Measurements from ENCODE around the gene MTUS2.

MTUS2 gene

GRCh38 chr13:29438769-29439168, 618.6 kb downstream of the MTUS2 start:
- ChIA-PET CTCF (no interaction called here), POLR2A (no interaction called here)
- no peak for DNase-seq (ENCODE audit: extremely low spot score)
- no peak for TF ChIP-seq NFRKB (IDR thresholded peaks at IDR 0.05)
- TF ChIP-seq LEF1 (IDR thresholded peaks at IDR 0.05; ENCODE audit: borderline replicate concordance): no peak
- TF ChIP-seq FOXM1 (IDR thresholded peaks at IDR 0.05; ENCODE audit: borderline replicate concordance): no peak
- no peak for TF ChIP-seq ZNF384 (IDR thresholded peaks at IDR 0.05)

- CTCF ChIA-PET: no interaction called here
- POLR2A ChIA-PET: no interaction called here
- DNase-seq (ENCODE audit: extremely low spot score): no peak
- TF ChIP-seq LEF1 (IDR thresholded peaks at IDR 0.05; ENCODE audit: borderline replicate concordance): no peak
- TF ChIP-seq BHLHE40 (IDR thresholded peaks at IDR 0.05; ENCODE audit: borderline replicate concordance): no peak
These were observed 619.7 kb downstream of the MTUS2 start for GRCh38 chr13:29439601-29440388.

- TF ChIP-seq FOXK2 (IDR thresholded peaks at IDR 0.05): no peak
- TF ChIP-seq PKNOX1 (IDR thresholded peaks at IDR 0.05): no peak
- TF ChIP-seq FOXA1 (IDR thresholded peaks at IDR 0.05): no peak
- TF ChIP-seq CTBP1 (IDR thresholded peaks at IDR 0.05; ENCODE audit: borderline replicate concordance): no peak
- TF ChIP-seq SP1 (IDR thresholded peaks at IDR 0.05): no peak
- no peak for TF ChIP-seq ELF4 (IDR thresholded peaks at IDR 0.05)
- TF ChIP-seq FOXM1 (IDR thresholded peaks at IDR 0.05; ENCODE audit: borderline replicate concordance): no peak
- no peak for TF ChIP-seq TARDBP (IDR thresholded peaks at IDR 0.05)
- TF ChIP-seq HDGF (IDR thresholded peaks at IDR 0.05; ENCODE audit: borderline replicate concordance): no peak
- TF ChIP-seq LEF1 (IDR thresholded peaks at IDR 0.05; ENCODE audit: borderline replicate concordance): no peak
- no peak for TF ChIP-seq ARNT (IDR thresholded peaks at IDR 0.05)
- no peak for TF ChIP-seq ZNF384 (IDR thresholded peaks at IDR 0.05)
- TF ChIP-seq NFRKB (IDR thresholded peaks at IDR 0.05): no peak
- no peak for DNase-seq (ENCODE audit: extremely low spot score)
- POLR2A ChIA-PET: no interaction called here
- CTCF ChIA-PET: no interaction called here
These were observed 621.2 kb downstream of the MTUS2 start for GRCh38 chr13:29441306-29441705.

GRCh38 chr13:29446016-29446415, 625.9 kb downstream of the MTUS2 start:
- ChIA-PET CTCF (no interaction called here), POLR2A (no interaction called here)
- no peak for DNase-seq (ENCODE audit: extremely low spot score)
- TF ChIP-seq PKNOX1 (IDR thresholded peaks at IDR 0.05) (no peak), NFRKB (IDR thresholded peaks at IDR 0.05) (no peak), TARDBP (IDR thresholded peaks at IDR 0.05) (no peak), BHLHE40 (IDR thresholded peaks at IDR 0.05; ENCODE audit: borderline replicate concordance) (no peak), LEF1 (IDR thresholded peaks at IDR 0.05; ENCODE audit: borderline replicate concordance) (no peak), HDGF (IDR thresholded peaks at IDR 0.05; ENCODE audit: borderline replicate concordance) (no peak), FOXM1 (IDR thresholded peaks at IDR 0.05; ENCODE audit: borderline replicate concordance) (no peak), FOXK2 (IDR thresholded peaks at IDR 0.05) (no peak), ELF4 (IDR thresholded peaks at IDR 0.05) (no peak)

- TF ChIP-seq HDGF (IDR thresholded peaks at IDR 0.05; ENCODE audit: borderline replicate concordance): no peak
- no peak for TF ChIP-seq FOXA1 (IDR thresholded peaks at IDR 0.05)
- no peak for TF ChIP-seq BHLHE40 (IDR thresholded peaks at IDR 0.05; ENCODE audit: borderline replicate concordance)
- no peak for TF ChIP-seq FOXM1 (IDR thresholded peaks at IDR 0.05; ENCODE audit: borderline replicate concordance)
- TF ChIP-seq ELF4 (IDR thresholded peaks at IDR 0.05): no peak
- no peak for TF ChIP-seq FOXK2 (IDR thresholded peaks at IDR 0.05)
- TF ChIP-seq ZNF384 (IDR thresholded peaks at IDR 0.05): no peak
- TF ChIP-seq NFRKB (IDR thresholded peaks at IDR 0.05): no peak
- no peak for TF ChIP-seq L3MBTL2 (conservative IDR thresholded peaks at IDR 0.05)
- no peak for TF ChIP-seq SP1 (IDR thresholded peaks at IDR 0.05)
- no peak for TF ChIP-seq LEF1 (IDR thresholded peaks at IDR 0.05; ENCODE audit: borderline replicate concordance)
- no peak for TF ChIP-seq ARNT (IDR thresholded peaks at IDR 0.05)
- no peak for TF ChIP-seq SUZ12 (IDR thresholded peaks at IDR 0.05)
- TF ChIP-seq TARDBP (IDR thresholded peaks at IDR 0.05): no peak
- TF ChIP-seq CTBP1 (IDR thresholded peaks at IDR 0.05; ENCODE audit: borderline replicate concordance): no peak
- TF ChIP-seq PKNOX1 (IDR thresholded peaks at IDR 0.05): no peak
- ChIA-PET CTCF (no interaction called here), POLR2A (no interaction called here)
- no peak for DNase-seq (ENCODE audit: extremely low spot score)
These were observed 628.0 kb downstream of the MTUS2 start for GRCh38 chr13:29448174-29448573.

- ChIA-PET POLR2A (no interaction called here), CTCF (no interaction called here)
- no peak for TF ChIP-seq LEF1 (IDR thresholded peaks at IDR 0.05; ENCODE audit: borderline replicate concordance)
- TF ChIP-seq FOXA1 (IDR thresholded peaks at IDR 0.05): no peak
- TF ChIP-seq BHLHE40 (IDR thresholded peaks at IDR 0.05; ENCODE audit: borderline replicate concordance): no peak
- no peak for TF ChIP-seq CTBP1 (IDR thresholded peaks at IDR 0.05; ENCODE audit: borderline replicate concordance)
- no peak for TF ChIP-seq L3MBTL2 (conservative IDR thresholded peaks at IDR 0.05)
- no peak for TF ChIP-seq ELF4 (IDR thresholded peaks at IDR 0.05)
- TF ChIP-seq SP1 (IDR thresholded peaks at IDR 0.05): no peak
- no peak for TF ChIP-seq HDGF (IDR thresholded peaks at IDR 0.05; ENCODE audit: borderline replicate concordance)
These were observed 629.6 kb downstream of the MTUS2 start for GRCh38 chr13:29449726-29450125.

More at GRCh38 chr13:29449726-29450125, 629.6 kb downstream of the MTUS2 start:
- no peak for DNase-seq (ENCODE audit: extremely low spot score)

Measured in HEK293T (cell line).